Testis (tissue), 3 donors: ENCODE measurements around the gene BICD2. TPM values are rescaled to one million over a fixed set of nuclear protein-coding genes. Genes with fewer than 3 reads are reported as not detected.

ENCODE experiments used
- DNase-seq: peaks from one replicate; pipeline ENCODE4 v3.0.0-alpha.2; 2019
- H3K27ac ChIP-seq, 2 donors: fragments of 200-600 bp; sonication (generic); one replicate each; pipeline ENCODE4 v1.5.1; 2019
- H3K27me3 ChIP-seq: fragments of 200-600 bp; sonication (generic); one replicate; pipeline ENCODE4 v1.5.1; 2019
- H3K36me3 ChIP-seq: fragments of 200-600 bp; sonication (generic); one replicate; pipeline ENCODE4 v1.5.1; 2017; ENCODE audit warnings: low read depth; ENCODE audit errors: missing control alignments
- H3K4me1 ChIP-seq: fragments of 200-600 bp; sonication (generic); one replicate; pipeline ENCODE4 v1.5.1; 2019
- H3K4me3 ChIP-seq, 2 donors: fragments of 200-600 bp; sonication (generic); one replicate each; pipeline ENCODE4 v1.5.1; 2017 to 2019
- H3K9me3 ChIP-seq: fragments of 200-600 bp; sonication (generic); one replicate; pipeline ENCODE4 v1.5.1; 2017
- CTCF ChIP-seq, 3 experiments: fragments of 450-650 bp in 2 of 3; fragments of 200-600 bp in 1 of 3; sonication (generic) in 1 of 3; IDR thresholded peaks; one replicate each; pipeline ENCODE4 v1.5.1; 2016 to 2019; ENCODE audit warnings: antibody characterized with exemption in 3 of 3, mild to moderate bottlenecking in 2 of 3, moderate library complexity in 1 of 3
- POLR2A ChIP-seq: fragments of 450-650 bp; IDR thresholded peaks from one replicate; pipeline ENCODE4 v1.6.1; 2017; ENCODE audit warnings: antibody characterized with exemption, mild to moderate bottlenecking, moderate library complexity
- WGBS, 2 donors: methylation state at CpG; one replicate each; pipeline ENCODE4 v1.1.5; 2018; 5-methylcytosine and 5-hydroxymethylcytosine counted together
- intact Hi-C: fragments of 100-400 bp; cut with DNase I; formaldehyde crosslinking; loops from one replicate; pipeline ENCODE4 v1.15.1; 2023; ENCODE audit warnings: low total_unique reads
- polyA plus RNA-seq: library from polyadenylated mRNA; stranded (reverse); fragments of 350-450 nt; fragmentation: Illumina TruSeq; extraction: RNeasy Lipid Tissue Mini Kit (QIAGEN cat#74804); gene quantifications from one replicate; pipeline ENCODE4 v1.2.3, GENCODE V29; 2014; ENCODE audit warnings: low read depth, low replicate concordance; ENCODE audit not compliant: insufficient read depth
- total RNA-seq, 2 donors: library from RNA; depleted of rRNA; stranded (reverse); fragments of >200 nt; gene quantifications; one replicate each; pipeline ENCODE4 v1.2.3, GENCODE V29; 2016

BICD2 gene
- total and polyA plus RNA-seq, 3 donors from 2014 or later: 24.0 to 55.7 (median 48.0) TPM

GRCh38 chr9:92767066-92768054, 2.7 kb upstream of the BICD2 start:
- Histone ChIP-seq H3K9me3 (no peaks in the 10 kb centered on the region), H3K4me1 (peaks cover 17% of the 10 kb centered on the region), H3K4me3 (no peak overlapping the region), H3K27ac (no peak overlapping the region), H3K27me3 (no peaks in the 10 kb centered on the region), H3K36me3 (no peaks in the 10 kb centered on the region)
- intact Hi-C loops: no loop called here
- TF ChIP-seq POLR2A (no peak), CTCF (IDR thresholded peaks at IDR 0.05) (no peak)
- no peak for DNase-seq
- WGBS, 2 donors: 78 to 81% methylated on average over 7 to 9 of the region's 9 CpGs

GRCh38 chr9:92764988-92765936, 629 bp upstream of the BICD2 start:
- TF ChIP-seq CTCF (IDR thresholded peaks at IDR 0.05) (peak; percentile 86 to 93 (median 89)), POLR2A (peak; percentile 37)
- H3K36me3 ChIP-seq: no peaks in the 10 kb centered on the region
- peak; percentile 98 for DNase-seq
- 1% methylated on average over 28 to 69 of the region's 75 CpGs for WGBS, 2 donors
- intact Hi-C loops: no loop called here
- no peaks in the 10 kb centered on the region for H3K27me3 ChIP-seq
- H3K4me1 ChIP-seq: peaks cover 37% of the 10 kb centered on the region
- no peaks in the 10 kb centered on the region for H3K9me3 ChIP-seq
- H3K4me3 ChIP-seq: peak overlapping the region; percentile 87 to 97
- H3K27ac ChIP-seq: peak overlapping the region; percentile 99 to 100

- Histone ChIP-seq H3K4me1 (peaks cover 37% of the 10 kb centered on the region), H3K4me3 (peak overlapping the region; percentile 92 to 97), H3K27me3 (no peaks in the 10 kb centered on the region), H3K36me3 (no peaks in the 10 kb centered on the region), H3K27ac (peak overlapping the region; percentile 68 to 77), H3K9me3 (no peaks in the 10 kb centered on the region)
- no peak for DNase-seq
- intact Hi-C loops: no loop called here
- TF ChIP-seq CTCF (IDR thresholded peaks at IDR 0.05): no peak
- no peak for TF ChIP-seq POLR2A
- WGBS, 2 donors: 0% methylated on average over 5 to 23 of the region's 42 CpGs
These were observed 782 bp downstream of the BICD2 start for GRCh38 chr9:92763721-92764380.

GRCh38 chr9:92762781-92763708, 1.6 kb downstream of the BICD2 start:
- H3K27me3 ChIP-seq: no peaks in the 10 kb centered on the region
- peak overlapping the region; percentile 92 to 97 for H3K4me3 ChIP-seq
- TF ChIP-seq CTCF (IDR thresholded peaks at IDR 0.05): no peak
- TF ChIP-seq POLR2A: no peak
- H3K4me1 ChIP-seq: peaks cover 37% of the 10 kb centered on the region
- H3K27ac ChIP-seq: peak overlapping the region; percentile 68 to 77
- no peaks in the 10 kb centered on the region for H3K36me3 ChIP-seq
- 15 to 26% methylated on average over 7 to 19 of the region's 19 CpGs for WGBS, 2 donors
- no peak for DNase-seq
- H3K9me3 ChIP-seq: no peaks in the 10 kb centered on the region
- intact Hi-C loops: no loop called here
